GM18505 (cell line): Measurements from ENCODE around the gene CEACAM21.

Source experiments
- ATAC-seq: cut with Tn5 transposase; IDR thresholded peaks from one replicate; pipeline ENCODE4 v1.9.1; 2021; ENCODE audit not compliant: unreplicated experiment
- POLR2A ChIP-seq: IDR thresholded peaks from 4 replicates; pipeline ENCODE4 v1.6.1; 2011; ENCODE audit warnings: borderline replicate concordance; ENCODE audit not compliant: insufficient read depth, insufficient read length; ENCODE audit errors: extremely low read depth

The CEACAM21 gene

GRCh38 chr19:41623360-41623759, 47.4 kb downstream of the CEACAM21 start:
- TF ChIP-seq POLR2A, result no peak
- no peak for ATAC-seq

GRCh38 chr19:41624515-41624914, 48.5 kb downstream of the CEACAM21 start:
- ATAC-seq, result no peak
- TF ChIP-seq POLR2A, result no peak

GRCh38 chr19:41624937-41625336, 49.0 kb downstream of the CEACAM21 start:
- no peak for TF ChIP-seq POLR2A
- ATAC-seq, result no peak

GRCh38 chr19:41626278-41626677, 50.3 kb downstream of the CEACAM21 start:
- TF ChIP-seq POLR2A, result no peak
- ATAC-seq, result no peak

- no peak for TF ChIP-seq POLR2A
- no peak for ATAC-seq
These were observed 50.9 kb downstream of the CEACAM21 start, which contains the start of gene CEACAM4 for GRCh38 chr19:41626877-41627276. TSS of gene CEACAM4 (minus strand) at chr19:41627074. CDS start at chr19:41626963, 111 bp downstream.

- ATAC-seq, result no peak
- TF ChIP-seq POLR2A, result no peak
These were observed 52.2 kb downstream of the CEACAM21 start for GRCh38 chr19:41627966-41628675.
